HG02588 (cell line): ENCODE results near the gene PHLDB3.

ENCODE experiments used
- ATAC-seq: cut with Tn5 transposase; IDR thresholded peaks from one replicate; pipeline ENCODE4 v1.9.1; 2021; ENCODE audit warnings: mild to moderate bottlenecking, moderate library complexity; ENCODE audit not compliant: unreplicated experiment

PHLDB3 gene

GRCh38 chr19:43471091-43471490, 33.5 kb downstream of the PHLDB3 start:
- no peak for ATAC-seq

DNA sequence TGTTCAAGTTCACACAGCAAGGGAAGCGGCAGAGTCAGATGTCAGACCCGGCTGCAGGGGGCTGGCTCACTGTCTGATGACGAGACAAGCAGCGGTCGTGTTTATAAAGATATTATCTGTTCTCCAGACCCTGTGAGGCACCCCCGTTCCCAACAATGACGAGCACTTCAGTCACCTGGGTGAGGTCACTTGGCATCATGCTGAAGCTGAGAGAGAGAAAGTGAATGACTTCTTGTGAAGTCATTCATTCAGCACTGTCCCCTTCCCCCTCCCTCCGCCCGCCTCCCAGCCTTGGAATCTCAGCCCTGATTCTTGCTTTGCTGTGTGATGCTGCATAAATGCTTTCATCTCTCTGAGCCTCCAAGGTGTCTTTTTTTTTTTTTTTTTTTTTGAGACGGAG, 34.3 kb downstream of the PHLDB3 start:
- no peak for ATAC-seq

DNA sequence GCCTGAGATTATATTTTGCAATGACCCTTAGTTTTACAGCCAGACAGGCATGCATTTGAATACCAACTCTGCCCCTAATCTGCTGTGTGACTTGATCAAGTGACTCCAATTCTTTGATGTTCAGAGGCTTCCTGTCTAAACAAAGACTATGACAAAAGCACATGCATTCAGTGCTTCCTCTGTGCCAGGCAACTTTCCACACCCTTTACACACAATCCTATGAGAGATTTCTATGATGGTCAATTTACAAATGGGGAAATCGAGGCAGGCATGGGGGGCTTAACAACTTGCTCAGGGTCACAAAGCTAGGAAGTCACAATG, 35.4 kb downstream of the PHLDB3 start:
- ATAC-seq, result no peak

DNA sequence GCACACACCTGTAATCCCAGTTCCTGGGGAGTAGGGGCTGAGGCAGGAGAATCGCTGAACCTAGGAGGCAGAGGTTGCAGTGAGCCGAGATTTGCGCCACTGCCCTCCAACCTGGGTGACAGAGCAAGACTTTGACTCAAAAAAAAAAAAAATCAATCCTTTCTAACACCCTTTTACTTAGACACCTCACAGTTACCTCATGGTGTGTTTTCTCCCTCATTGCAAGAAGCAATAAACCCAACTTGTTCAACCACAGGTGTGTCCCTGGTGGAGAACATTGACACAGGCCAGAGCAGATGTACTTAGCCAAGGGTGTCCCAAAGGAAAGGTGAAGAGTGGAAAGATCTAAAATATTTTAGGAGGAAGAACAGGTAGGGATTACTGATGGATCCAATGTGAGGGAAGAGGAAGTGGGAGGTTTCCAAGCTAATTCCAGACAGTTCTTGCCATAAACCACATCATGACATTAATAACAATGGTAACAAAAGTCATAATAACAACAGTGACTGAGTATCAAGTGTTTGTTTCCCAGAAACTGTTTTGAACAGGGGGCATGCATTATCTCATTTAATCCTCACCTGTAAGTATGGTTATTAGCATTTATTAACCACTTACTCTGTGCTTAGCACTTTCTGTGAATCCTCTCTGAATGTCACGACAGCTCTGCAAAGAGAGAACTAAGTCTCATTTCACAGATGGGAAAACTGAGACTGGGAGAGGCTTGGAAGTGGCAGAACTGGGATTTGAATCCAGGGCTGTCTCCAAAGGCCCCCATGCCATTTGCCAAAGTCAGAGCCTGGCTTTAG, 36.0 kb downstream of the PHLDB3 start:
- ATAC-seq, result no peak

GRCh38 chr19:43467730-43468129, 36.8 kb downstream of the PHLDB3 start:
- no peak for ATAC-seq

GRCh38 chr19:43467276-43467675, 37.3 kb downstream of the PHLDB3 start:
- ATAC-seq, result no peak

DNA sequence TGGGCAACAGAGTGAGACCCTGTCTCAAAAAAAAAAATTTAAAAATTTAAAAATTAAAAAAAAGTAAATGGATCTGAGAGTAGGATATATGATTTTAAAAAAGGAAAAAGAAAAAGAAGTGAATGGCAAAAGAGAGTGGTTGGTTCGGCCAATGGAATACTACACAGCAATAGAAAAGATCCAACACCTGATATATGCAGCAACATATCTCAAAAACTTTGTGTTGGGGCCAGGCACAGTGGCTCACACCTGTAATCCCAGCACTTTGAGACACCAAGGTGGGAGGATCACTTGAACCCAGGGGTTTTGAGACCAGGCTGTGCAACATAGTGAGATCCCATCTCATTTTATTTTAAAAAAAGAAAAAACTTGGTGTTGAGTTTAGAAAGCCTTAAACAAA, 37.8 kb downstream of the PHLDB3 start:
- ATAC-seq, result no peak

DNA sequence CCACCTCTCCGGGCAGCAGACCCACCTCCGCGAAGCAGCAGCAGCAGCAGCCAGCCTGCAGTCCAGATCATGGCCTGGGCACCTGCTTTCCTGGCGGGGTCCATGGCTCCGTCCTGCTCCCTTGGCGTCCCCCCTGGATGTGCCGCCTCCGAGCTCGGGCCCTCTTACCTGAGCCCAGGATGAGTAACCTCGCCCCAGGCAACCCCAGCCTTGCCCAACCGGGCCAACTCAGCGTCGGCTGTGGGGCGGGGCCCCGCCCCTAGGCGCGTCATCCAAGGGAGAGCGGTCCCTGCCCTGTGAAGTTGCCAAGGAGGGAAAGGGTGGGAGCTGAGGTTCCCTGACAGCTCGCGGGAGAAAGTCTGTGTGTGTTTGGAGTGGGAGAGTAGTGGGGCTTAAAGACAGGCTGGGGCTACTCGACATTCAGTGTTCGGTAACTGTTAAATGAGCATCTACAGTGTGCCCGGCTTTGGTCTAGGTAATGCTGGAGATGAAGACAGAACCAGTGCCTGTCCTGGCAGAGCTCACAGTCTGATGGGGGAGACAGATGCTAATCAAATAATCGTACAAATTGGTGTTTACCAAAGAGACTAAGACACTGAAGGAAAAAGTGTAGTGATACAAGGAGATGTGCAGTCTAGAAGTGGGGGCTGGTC, 39.0 kb downstream of the PHLDB3 start, which contains the start of gene LYPD3:
Gene LYPD3 (minus strand): TSS at position 141 of the 653 bp plus-strand sequence. CDS start 37 bp downstream, at position 104.
- no peak for ATAC-seq

- ATAC-seq, result peak; percentile 38
Measured at GRCh38 chr19:43464134-43464775, 40.3 kb downstream of the PHLDB3 start.

DNA sequence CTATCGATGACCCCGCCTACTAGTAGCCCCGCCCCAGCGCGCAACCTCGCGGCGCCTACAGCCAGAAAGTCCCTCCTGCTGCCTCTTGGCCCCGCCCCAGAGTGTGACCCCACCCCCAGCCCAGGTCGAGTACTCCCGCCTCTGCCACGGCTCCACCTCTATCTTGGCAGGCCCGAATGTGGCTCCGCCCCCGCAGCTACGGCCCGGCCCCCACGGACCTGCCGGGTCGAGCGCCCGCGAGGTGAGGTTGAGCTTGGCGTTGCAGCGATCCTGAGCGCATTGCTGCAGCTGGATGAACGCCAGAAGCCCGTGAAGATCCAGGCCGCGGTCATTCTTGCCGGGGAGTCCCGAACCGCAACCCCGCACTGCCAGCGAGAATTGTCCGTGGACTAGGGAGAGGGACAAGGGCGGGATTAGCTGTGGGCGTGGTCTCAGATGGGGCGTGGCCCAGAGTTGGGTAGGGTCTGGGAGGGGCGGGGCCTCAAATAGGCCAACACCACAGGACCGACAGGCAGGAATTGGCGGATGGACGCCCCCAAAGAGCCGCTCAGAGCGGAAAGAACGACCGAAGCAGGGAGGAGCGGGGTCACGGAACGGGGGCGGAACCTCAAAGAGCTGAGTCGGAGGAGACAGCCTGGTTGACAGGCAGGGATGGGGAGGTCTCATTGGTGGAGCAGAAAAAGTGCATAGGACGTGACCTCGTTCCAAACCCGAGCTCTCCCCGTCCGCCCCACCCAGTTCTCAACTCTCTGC, 41.0 kb downstream of the PHLDB3 start:
- ATAC-seq, result peak; percentile 81

DNA sequence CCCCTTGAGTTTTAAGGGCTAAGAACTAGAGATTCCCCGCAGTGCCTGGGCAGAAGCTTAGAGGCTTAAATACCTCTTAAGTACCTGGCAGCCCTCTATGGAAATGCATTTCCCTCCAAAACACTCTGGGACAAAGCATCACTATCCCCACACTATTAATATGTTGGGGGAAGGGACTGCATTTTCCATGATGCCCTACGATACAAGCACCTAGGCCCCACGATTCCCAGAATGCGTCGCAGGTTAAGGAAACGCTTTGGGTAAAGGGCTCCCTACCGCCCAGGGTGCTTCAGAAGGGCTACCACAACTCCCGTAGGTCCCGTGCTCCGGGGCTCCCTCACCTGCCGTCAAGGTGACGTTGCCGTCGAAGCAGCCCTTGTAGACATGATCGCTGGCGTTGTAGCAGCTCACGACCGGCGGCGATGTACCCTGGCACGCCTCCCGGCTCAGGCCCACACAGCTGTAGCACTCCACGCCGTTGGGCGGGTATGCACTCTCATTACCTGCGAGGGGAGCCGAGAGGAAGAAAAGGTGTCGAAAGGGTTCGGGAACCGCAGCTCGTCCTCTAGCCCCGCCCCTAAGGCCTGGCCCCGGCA, 41.7 kb downstream of the PHLDB3 start:
- ATAC-seq, result no peak

- ATAC-seq, result no peak
Measured at GRCh38 chr19:43462383-43462782, 42.2 kb downstream of the PHLDB3 start.

- ATAC-seq, result no peak
Measured at GRCh38 chr19:43461303-43461702, 43.2 kb downstream of the PHLDB3 start.

GRCh38 chr19:43460362-43461016, 44.1 kb downstream of the PHLDB3 start:
- ATAC-seq, result no peak

GRCh38 chr19:43457809-43458208, 46.7 kb downstream of the PHLDB3 start:
- no peak for ATAC-seq

DNA sequence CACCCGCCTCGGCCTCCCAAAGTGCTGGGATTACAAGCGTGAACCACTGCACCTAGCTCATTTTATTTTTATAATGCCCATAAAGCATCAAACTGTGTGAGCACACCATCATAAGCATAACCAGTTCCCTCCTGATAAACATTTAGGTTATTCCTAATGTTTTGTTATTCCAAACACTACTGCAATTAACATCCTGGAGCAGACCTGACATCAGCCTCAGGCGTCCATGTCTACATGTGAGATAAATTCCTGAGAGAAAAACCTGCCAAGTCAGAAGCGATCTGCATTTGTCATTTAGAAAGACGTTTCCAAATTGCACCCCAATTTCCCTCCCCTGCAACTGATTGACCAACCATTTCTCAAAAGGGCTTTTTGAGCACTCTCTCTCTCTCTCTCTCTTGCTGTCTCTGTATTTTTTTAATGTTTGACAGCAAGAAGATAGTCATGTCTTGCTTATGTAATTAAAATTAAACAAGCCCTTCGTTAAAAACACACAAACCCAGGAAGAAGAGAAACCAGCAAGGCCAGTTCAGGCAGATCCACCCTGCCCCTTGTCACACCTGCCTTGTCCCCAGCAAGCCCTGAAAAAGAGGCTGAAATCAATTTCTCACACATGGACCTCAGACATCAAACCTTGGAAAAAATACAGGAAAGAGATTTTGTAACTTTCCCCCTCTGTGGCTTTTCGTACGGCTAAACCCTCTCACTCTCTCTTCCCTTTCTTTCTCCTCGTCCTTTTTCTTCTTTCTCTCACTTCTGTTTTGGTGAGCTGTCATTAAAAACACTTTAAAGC, 49.0 kb downstream of the PHLDB3 start:
- no peak for ATAC-seq

GRCh38 chr19:43454031-43454430, 50.5 kb downstream of the PHLDB3 start:
- no peak for ATAC-seq

GRCh38 chr19:43452582-43452981, 52.0 kb downstream of the PHLDB3 start:
- no peak for ATAC-seq

GRCh38 chr19:43450545-43450997, 54.0 kb downstream of the PHLDB3 start:
- ATAC-seq, result no peak
